ENCODE data around the gene METTL9.
A peak's percentile ranks its signal among the peaks of the same experiment; 100 is the strongest.
"Not testable (repeated sequence)": the region's sequence is repeated elsewhere in the genome, so short reads cannot be mapped to it uniquely, and the experiment has no call there.

METTL9 gene

GRCh38 chr16:21646721-21647561 lies 47.6 kb downstream of the METTL9 start:
- H3K4me3 ChIP-seq (ENCODE audit: low read depth, low read length): no peak overlapping the region
- no peak for TF ChIP-seq CTCF (IDR thresholded peaks at IDR 0.05; ENCODE audit: insufficient read depth, low read depth, low read length, missing control alignments)
- peak; percentile 98 for DNase-seq (ENCODE audit: low read depth)

GRCh38 chr16:21647562-21648164 lies 48.3 kb downstream of the METTL9 start:
- no peak for DNase-seq (ENCODE audit: low read depth)
- TF ChIP-seq CTCF (IDR thresholded peaks at IDR 0.05; ENCODE audit: insufficient read depth, low read depth, low read length, missing control alignments): no peak
- no peak overlapping the region for H3K4me3 ChIP-seq (ENCODE audit: low read depth, low read length)

GRCh38 chr16:21649826-21650406 lies 50.5 kb downstream of the METTL9 start:
- H3K4me3 ChIP-seq (ENCODE audit: low read depth, low read length); DNase-seq (ENCODE audit: low read depth): not testable (repeated sequence)

GRCh38 chr16:21650521-21650920 lies 51.1 kb downstream of the METTL9 start:
- DNase-seq (ENCODE audit: low read depth): no peak
- TF ChIP-seq CTCF (IDR thresholded peaks at IDR 0.05; ENCODE audit: insufficient read depth, low read depth, low read length, missing control alignments): no peak
- no peak overlapping the region for H3K4me3 ChIP-seq (ENCODE audit: low read depth, low read length)

- no peak for DNase-seq (ENCODE audit: low read depth)
- H3K4me3 ChIP-seq (ENCODE audit: low read depth, low read length): no peak overlapping the region
- no peak for TF ChIP-seq CTCF (IDR thresholded peaks at IDR 0.05; ENCODE audit: insufficient read depth, low read depth, low read length, missing control alignments)
These were observed 52.1 kb downstream of the METTL9 start for GRCh38 chr16:21651515-21651914.

GRCh38 chr16:21652453-21652852 lies 53.1 kb downstream of the METTL9 start, which contains the start of gene IGSF6:
TSS of gene IGSF6 (minus strand) at chr16:21652608. CDS start at chr16:21652598, 10 bp downstream.
- no peak within 1 kb of the TSS for H3K4me3 ChIP-seq (ENCODE audit: low read depth, low read length)
- no peak for TF ChIP-seq CTCF (IDR thresholded peaks at IDR 0.05; ENCODE audit: insufficient read depth, low read depth, low read length, missing control alignments)
- no peak for DNase-seq (ENCODE audit: low read depth)

- no peak for DNase-seq (ENCODE audit: low read depth)
- H3K4me3 ChIP-seq (ENCODE audit: low read depth, low read length): no peak overlapping the region
- TF ChIP-seq CTCF (IDR thresholded peaks at IDR 0.05; ENCODE audit: insufficient read depth, low read depth, low read length, missing control alignments): no peak
These were observed 54.2 kb downstream of the METTL9 start for GRCh38 chr16:21653571-21653970.
